ENCODE data around the gene ASB14.

- no peak for TF ChIP-seq CTCF (IDR thresholded peaks at IDR 0.05; ENCODE audit: low read depth, low read length, poor library complexity, severe bottlenecking)
- no peak for TF ChIP-seq EZH2phosphoT487 (IDR thresholded peaks at IDR 0.05; ENCODE audit: borderline replicate concordance, low read length)
Observed at GRCh38 chr3:57292897-57293526, 527 bp upstream of the ASB14 start.

Measured in DOHH2 (cell line).